ENCODE data around the gene HOTAIR.

DNA sequence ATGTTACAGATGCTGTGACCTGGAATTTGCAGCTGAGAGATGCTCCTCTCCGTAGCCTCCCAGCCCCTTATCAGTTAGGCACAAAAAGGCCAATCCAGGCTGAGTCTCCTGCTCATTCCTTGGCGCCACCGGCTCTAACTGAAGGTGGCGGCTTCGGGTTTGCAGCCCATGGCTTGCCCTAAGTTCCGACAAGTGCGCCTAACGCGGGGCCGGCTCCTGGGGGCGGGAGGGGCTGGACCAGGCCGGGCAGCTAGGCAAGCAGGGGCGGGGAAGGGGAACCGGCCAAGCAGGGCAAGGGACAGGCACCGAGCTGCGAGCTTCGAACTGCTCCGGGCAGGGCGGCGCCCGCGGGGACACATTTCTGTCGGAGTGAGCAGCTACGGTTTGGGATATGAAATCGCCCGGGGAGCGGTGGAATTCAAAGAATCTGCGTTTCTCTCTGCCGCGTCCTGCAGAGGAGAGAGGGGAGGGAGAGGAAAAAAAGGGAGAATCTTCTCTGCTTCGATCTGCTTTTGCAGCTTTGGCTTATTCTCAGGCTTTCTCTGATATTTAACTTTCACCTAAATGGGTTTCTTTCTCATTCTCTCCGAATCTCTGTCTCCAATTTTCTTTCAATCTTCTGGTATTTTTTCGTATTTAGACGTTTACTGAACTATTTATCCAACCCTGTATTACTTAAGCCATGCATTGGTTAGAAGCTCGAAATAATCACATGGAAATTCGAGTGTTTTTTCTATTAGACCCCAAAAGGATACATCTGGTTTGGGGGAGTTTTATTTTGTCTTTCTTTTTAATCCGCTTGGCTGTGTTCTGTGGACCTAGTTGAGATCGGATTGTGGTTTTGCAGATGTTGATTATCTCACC lies 21.7 kb downstream of the HOTAIR start:
- TF ChIP-seq CTCF (IDR thresholded peaks at IDR 0.05) (no peak), POLR2A (IDR thresholded peaks at IDR 0.05) (no peak), EP300 (IDR thresholded peaks at IDR 0.05) (no peak)
